SK-N-MC (cell line): ENCODE results near the gene OBSCN.
"Not testable (repeated sequence)": the region's sequence is repeated elsewhere in the genome, so short reads cannot be mapped to it uniquely, and the experiment has no call there.

Source experiments
- DNase-seq: peaks from one replicate; pipeline ENCODE4 v3.0.0-alpha.2; 2011; ENCODE audit warnings: low read depth, low spot score
- H3K27ac ChIP-seq: fragments of 200-600 bp; sonication (generic); 2 replicates; pipeline ENCODE4 v1.5.1; 2016; ENCODE audit warnings: mixed run types
- H3K36me3 ChIP-seq: fragments of 200-600 bp; sonication (generic); 2 replicates; pipeline ENCODE4 v1.6.1; 2017; ENCODE audit warnings: antibody characterized with exemption, low read length, mixed read lengths; ENCODE audit not compliant: insufficient read depth
- H3K4me3 ChIP-seq: fragments of 200-600 bp; sonication (generic); 2 replicates; pipeline ENCODE4 v1.5.1; 2016
- H3K9ac ChIP-seq: fragments of 200-600 bp; sonication (generic); 2 replicates; pipeline ENCODE4 v1.8.0; 2017; ENCODE audit warnings: mixed run types, mixed read lengths; ENCODE audit not compliant: insufficient read length
- H3K9me3 ChIP-seq: fragments of 200-600 bp; sonication (generic); 2 replicates; pipeline ENCODE4 v1.6.1; 2017; ENCODE audit warnings: low read depth, mild to moderate bottlenecking, antibody characterized with exemption, low read length, moderate library complexity, mixed read lengths
- EZH2 ChIP-seq: fragments of 200-600 bp; sonication (generic); IDR thresholded peaks from one replicate; pipeline ENCODE4 v1.6.1; 2017; ENCODE audit warnings: antibody characterized with exemption
- FOXP2 ChIP-seq: optimal IDR thresholded peaks from 2 replicates; pipeline ENCODE3; 2011; ENCODE audit warnings: mild to moderate bottlenecking, moderate library complexity; ENCODE audit not compliant: insufficient read depth; ENCODE audit errors: extremely low read length, control extremely low read depth
- POLR2AphosphoS5 ChIP-seq: IDR thresholded peaks from 2 replicates; pipeline ENCODE4 v1.6.1; 2012; ENCODE audit warnings: mild to moderate bottlenecking, low read depth, low read length, borderline replicate concordance

Gene OBSCN

DNA sequence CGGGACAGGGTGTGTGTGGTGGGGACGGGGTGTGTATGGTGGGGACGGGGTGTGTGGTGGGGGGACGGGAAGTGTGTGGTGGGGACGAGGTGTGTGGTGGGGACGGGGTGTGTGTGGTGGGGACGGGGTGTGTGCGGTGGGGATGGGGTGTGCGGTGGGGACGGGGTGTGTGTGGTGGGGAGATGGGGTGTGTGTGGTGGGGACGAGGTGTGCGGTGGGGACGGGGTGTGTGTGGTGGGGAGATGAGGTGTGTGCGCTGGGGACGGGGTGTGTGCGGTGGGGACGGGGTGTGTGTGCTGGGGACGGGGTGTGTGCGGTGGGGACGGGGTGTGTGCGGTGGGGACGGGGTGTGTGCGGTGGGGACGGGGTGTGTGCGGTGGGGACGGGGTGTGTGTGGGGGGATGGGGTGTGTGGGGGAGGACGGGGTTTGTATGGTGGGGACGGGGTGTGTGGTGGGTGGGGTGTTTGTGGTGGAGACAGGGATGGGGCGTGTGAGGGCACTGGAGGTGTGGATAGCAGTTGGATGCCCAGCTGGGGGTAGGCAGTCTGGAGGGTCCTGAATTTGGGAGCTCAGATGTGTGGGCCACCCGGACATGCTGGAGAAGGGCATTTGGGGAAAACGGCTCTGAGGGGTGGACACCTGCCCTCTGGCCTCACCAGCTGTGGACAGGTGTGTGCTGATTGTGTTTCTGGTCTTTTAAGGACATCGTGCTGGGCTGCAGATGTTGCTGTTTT is 25.4 kb upstream of the OBSCN start:
- DNase-seq, result no peak
- no peak overlapping the region for H3K9ac ChIP-seq
- no peak overlapping the region for H3K4me3 ChIP-seq
- TF ChIP-seq EZH2 (no peak), POLR2AphosphoS5 (no peak), FOXP2 (no peak)
- H3K27ac ChIP-seq, result no peak overlapping the region
- no peaks in the 10 kb centered on the region for H3K9me3 ChIP-seq
- H3K36me3 ChIP-seq, result no peaks in the 10 kb centered on the region

DNA sequence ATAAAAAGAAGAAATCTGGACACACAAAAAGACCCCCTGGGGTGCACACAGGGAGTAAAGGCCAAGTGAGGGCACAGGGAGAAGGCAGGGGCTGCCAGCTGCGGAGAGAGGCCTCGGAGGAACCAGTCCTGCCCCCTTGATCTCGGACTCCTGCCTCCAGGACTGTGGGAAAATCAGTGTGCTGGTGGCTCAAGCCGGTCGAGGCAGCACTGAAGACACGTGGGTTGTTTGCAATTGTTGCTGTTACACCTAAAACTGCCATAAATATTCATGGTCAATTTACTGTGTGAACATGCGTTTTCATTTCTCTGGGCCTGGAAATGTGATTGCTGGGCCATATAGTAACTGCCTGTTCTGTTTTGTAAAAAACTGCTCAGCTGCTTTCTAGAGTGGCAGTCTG is 23.7 kb upstream of the OBSCN start:
- Histone ChIP-seq H3K36me3 (no peaks in the 10 kb centered on the region), H3K27ac (no peak overlapping the region), H3K9ac (no peak overlapping the region), H3K4me3 (no peak overlapping the region), H3K9me3 (no peaks in the 10 kb centered on the region)
- no peak for TF ChIP-seq EZH2
- DNase-seq, result no peak

DNA sequence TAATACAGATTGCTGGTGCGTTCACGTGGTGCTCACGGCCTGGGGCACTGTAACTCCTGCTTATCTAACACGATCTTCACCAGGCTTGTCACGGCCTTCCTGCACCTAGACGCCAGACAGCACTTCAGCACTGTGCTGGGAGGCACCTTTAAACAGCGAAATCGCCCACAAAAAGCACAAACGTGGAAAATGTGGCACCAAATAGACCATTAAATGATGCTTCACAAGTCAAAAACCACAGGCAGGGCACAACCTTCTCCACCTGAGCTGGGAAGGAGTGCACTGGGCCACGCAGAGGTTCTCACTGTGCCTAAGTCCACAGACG is 22.2 kb upstream of the OBSCN start:
- no peak overlapping the region for H3K27ac ChIP-seq
- no peak overlapping the region for H3K9ac ChIP-seq
- DNase-seq, result no peak
- no peak overlapping the region for H3K4me3 ChIP-seq
- no peaks in the 10 kb centered on the region for H3K36me3 ChIP-seq
- TF ChIP-seq FOXP2, result no peak
- TF ChIP-seq EZH2, result no peak
- no peak for TF ChIP-seq POLR2AphosphoS5
- H3K9me3 ChIP-seq, result no peaks in the 10 kb centered on the region

DNA sequence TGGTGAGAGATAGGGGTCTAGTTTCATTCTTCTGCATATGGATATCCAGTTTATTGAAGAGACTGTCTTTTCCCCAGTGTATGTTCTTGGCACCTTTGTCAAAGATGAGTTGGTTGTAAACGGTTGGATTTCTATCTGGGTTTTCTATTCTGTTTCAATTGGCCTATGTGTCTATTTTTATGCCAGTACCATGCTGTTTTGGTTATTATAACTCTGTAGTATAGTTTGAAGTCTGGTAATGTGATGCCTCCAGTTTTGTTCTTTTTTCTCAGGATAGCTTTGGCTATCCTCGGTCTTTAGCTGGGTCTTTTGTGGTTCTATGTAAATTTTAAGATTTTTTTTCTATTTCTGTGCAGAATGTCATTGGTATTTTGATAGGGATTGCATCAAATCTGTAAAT is 19.6 kb upstream of the OBSCN start:
- not testable (repeated sequence) for DNase-seq, H3K27ac ChIP-seq, H3K9me3 ChIP-seq, H3K4me3 ChIP-seq, H3K9ac ChIP-seq, H3K36me3 ChIP-seq

DNA sequence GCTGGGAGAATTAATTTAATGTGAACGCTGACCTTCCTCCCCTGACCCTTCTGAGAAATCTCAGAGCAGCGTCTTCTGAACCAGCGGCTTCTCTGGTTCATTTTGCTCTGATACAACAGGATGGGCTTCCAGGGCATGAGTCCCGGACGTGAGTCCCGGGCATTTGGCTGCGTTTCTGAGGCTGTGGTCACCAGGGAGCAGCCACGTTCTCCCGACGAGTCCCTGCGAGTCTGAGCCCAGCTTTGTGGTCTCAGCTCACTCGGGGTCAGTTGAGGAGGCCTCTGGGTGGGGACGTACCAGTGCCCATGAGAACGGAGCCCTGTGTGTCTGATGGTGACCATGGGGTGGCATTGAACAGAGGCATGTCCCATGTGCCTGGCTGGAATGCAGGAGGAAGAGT is 17.7 kb upstream of the OBSCN start:
- TF ChIP-seq POLR2AphosphoS5 (no peak), FOXP2 (no peak), EZH2 (no peak)
- no peaks in the 10 kb centered on the region for H3K36me3 ChIP-seq
- no peak for DNase-seq
- no peak overlapping the region for H3K27ac ChIP-seq
- H3K9ac ChIP-seq, result no peak overlapping the region
- no peak overlapping the region for H3K4me3 ChIP-seq
- H3K9me3 ChIP-seq, result no peaks in the 10 kb centered on the region

DNA sequence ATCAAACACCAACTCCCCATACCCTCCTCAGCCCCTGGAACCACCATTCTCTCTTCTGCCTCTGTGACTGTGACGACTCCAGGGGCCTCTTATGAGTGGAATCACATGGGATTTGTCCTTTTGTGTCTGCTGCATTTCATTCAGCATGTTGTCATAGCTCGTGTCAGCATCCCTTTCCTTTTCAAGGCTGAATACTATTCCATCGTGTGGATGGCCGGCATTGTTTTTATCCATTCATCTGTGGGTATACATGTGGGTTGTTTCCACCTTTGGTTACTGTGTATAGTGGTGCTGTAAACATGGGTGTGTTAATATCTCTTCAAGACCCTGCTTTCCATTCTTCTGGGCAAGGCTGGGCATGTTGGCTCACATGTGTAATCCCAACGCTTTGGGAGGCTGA is 17.1 kb upstream of the OBSCN start:
- H3K4me3 ChIP-seq, result no peak overlapping the region
- H3K9ac ChIP-seq, result no peak overlapping the region

DNA sequence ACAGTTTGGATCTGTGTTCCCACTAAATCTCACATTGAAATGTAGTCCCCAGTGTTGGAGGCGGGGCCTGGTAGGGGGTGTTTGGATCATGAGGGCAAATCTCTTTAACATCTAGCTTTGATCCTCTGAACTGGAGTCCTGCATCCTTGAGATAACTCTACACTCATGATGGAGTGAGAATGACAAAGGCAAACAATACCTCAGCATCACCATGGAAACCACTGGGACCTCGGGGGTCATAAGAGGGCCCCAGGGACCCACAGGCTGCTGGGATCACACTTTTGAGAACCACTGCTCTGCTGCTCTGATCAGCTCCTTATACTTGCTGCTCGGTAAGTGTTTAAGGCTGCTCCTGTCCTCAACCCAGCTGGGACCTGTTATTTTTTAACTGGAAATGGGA is 13.4 kb upstream of the OBSCN start:
- H3K36me3 ChIP-seq, result no peaks in the 10 kb centered on the region
- no peaks in the 10 kb centered on the region; the same call in 1 of the 2 replicates for H3K9me3 ChIP-seq
- no peak overlapping the region for H3K9ac ChIP-seq
- H3K4me3 ChIP-seq, result no peak overlapping the region
- no peak overlapping the region for H3K27ac ChIP-seq
- no peak for DNase-seq
- no peak for TF ChIP-seq EZH2
- no peak for TF ChIP-seq POLR2AphosphoS5
- no peak for TF ChIP-seq FOXP2

More for the DNA sequence above, 17.1 kb upstream of the OBSCN start:
- Histone ChIP-seq H3K9me3 (no peaks in the 10 kb centered on the region), H3K27ac (no peak overlapping the region), H3K36me3 (no peaks in the 10 kb centered on the region)
- TF ChIP-seq POLR2AphosphoS5, result no peak
- no peak for TF ChIP-seq EZH2
- TF ChIP-seq FOXP2, result no peak
- no peak for DNase-seq

DNA sequence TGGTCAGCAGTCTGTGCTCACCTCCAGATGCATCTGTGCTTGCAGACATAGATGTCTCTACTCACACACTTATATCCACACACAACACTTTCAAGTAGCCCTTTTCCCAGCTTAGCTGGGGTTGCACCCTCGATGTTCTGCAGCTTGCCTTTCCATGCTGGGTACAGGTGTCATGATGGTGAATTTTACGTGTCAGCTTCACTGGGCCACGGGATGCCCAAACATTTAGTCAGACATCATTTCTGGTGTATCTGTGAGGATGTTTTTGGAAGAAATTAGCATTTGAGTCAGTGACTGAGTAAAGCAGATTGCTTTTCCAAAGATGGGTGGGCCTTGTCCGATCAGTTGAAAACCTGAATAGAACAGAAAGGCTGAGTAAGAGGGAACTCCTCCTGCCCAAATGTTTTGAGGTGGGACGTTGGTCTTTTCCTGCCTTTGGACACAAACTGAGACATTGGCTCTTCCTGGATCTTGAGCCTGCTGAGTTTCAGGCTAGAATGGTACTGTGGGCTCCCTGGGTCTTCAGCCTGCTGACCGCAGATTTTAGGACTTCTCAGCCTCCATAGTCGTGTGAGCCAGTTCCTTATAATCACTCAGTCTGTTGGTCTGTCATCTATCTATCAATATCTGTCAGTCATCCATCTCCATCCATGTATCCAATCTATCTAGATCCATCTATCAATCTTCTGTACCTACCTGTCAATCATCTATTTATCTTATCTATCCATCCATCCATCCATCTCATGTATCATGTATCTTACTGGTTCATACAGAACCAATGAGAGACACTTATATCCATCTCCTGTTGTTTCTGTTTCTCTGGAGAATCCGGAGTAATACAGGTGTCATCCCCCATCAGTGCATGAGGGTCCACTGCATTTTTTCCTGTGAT is 12.7 kb upstream of the OBSCN start:
- Histone ChIP-seq H3K36me3 (no peaks in the 10 kb centered on the region), H3K9me3 (no peaks in the 10 kb centered on the region; the same call in 1 of the 2 replicates), H3K9ac (no peak overlapping the region), H3K27ac (no peak overlapping the region), H3K4me3 (no peak overlapping the region)
- no peak for DNase-seq
- TF ChIP-seq EZH2 (no peak), FOXP2 (no peak), POLR2AphosphoS5 (no peak)
